ENCODE measurements around the gene ARMC6.

DNA sequence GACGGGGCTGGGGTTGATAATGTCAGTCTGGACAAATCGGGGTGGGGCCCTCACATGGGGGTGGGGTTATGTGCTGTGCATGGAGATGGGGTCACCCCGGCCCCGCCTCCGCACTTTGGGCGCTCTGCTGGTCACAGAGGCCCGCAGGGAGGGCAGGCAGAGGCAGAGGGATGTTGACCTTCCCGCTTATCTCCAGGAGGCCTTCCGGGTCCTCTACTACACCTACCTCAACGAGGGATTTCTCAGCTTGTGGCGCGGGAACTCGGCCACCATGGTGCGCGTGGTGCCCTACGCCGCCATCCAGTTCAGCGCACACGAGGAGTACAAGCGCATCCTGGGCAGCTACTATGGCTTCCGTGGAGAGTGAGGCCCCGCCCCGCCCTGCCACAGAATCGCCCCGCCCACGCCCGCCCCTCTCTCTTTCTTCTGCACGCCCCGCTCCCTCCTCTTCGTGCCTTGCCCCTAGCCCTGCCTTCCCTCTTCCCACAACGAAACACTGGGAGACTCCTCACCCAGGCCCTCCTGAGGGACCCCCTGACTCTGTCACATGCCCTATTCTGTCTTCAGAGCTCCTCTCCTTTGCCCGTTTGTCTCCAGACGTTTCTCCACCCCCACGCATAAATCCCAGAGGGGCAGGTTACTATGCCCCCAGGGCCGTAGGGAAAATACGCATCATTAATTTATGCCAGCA is 72.1 kb downstream of the ARMC6 start:
- TF ChIP-seq ZBTB26 (tag by site-specific recombination; optimal IDR thresholded peaks at IDR 0.05) = no peak
- TF ChIP-seq ZNF354C (tag by site-specific recombination; IDR thresholded peaks at IDR 0.05; ENCODE audit: borderline replicate concordance, low read depth) = no peak
- TF ChIP-seq TSHZ1 (tag by site-specific recombination; IDR thresholded peaks at IDR 0.05; ENCODE audit: borderline replicate concordance) = no peak
- TF ChIP-seq, protein P1, sequence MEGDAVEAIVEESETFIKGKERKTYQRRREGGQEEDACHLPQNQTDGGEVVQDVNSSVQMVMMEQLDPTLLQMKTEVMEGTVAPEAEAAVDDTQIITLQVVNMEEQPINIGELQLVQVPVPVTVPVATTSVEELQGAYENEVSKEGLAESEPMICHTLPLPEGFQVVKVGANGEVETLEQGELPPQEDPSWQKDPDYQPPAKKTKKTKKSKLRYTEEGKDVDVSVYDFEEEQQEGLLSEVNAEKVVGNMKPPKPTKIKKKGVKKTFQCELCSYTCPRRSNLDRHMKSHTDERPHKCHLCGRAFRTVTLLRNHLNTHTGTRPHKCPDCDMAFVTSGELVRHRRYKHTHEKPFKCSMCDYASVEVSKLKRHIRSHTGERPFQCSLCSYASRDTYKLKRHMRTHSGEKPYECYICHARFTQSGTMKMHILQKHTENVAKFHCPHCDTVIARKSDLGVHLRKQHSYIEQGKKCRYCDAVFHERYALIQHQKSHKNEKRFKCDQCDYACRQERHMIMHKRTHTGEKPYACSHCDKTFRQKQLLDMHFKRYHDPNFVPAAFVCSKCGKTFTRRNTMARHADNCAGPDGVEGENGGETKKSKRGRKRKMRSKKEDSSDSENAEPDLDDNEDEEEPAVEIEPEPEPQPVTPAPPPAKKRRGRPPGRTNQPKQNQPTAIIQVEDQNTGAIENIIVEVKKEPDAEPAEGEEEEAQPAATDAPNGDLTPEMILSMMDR (tag by site-specific recombination; IDR thresholded peaks at IDR 0.05) = no peak
- TF ChIP-seq ZNF155 (tag by site-specific recombination; IDR thresholded peaks at IDR 0.05) = no peak
- TF ChIP-seq, protein P2, sequence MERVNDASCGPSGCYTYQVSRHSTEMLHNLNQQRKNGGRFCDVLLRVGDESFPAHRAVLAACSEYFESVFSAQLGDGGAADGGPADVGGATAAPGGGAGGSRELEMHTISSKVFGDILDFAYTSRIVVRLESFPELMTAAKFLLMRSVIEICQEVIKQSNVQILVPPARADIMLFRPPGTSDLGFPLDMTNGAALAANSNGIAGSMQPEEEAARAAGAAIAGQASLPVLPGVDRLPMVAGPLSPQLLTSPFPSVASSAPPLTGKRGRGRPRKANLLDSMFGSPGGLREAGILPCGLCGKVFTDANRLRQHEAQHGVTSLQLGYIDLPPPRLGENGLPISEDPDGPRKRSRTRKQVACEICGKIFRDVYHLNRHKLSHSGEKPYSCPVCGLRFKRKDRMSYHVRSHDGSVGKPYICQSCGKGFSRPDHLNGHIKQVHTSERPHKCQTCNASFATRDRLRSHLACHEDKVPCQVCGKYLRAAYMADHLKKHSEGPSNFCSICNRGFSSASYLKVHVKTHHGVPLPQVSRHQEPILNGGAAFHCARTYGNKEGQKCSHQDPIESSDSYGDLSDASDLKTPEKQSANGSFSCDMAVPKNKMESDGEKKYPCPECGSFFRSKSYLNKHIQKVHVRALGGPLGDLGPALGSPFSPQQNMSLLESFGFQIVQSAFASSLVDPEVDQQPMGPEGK (tag by site-specific recombination; IDR thresholded peaks at IDR 0.05) = no peak

Data from HEK293 (cell line).